AG04450 (cell line): ENCODE results near the gene LGI4. TPM values are rescaled to one million over a fixed set of nuclear protein-coding genes. Genes with fewer than 3 reads are reported as not detected.
"Not testable (repeated sequence)": the region's sequence is repeated elsewhere in the genome, so short reads cannot be mapped to it uniquely, and the experiment has no call there.

ENCODE experiments used
- CTCF ChIA-PET: fragments of 300-600, 350-600 bp; formaldehyde crosslinking; extraction: SDS; loops from one replicate; lab custom pipeline; 2022; ENCODE audit warnings: antibody characterized with exemption, inconsistent platforms; lab: Charles Lee
- POLR2A ChIA-PET: fragments of 350-600 bp; formaldehyde crosslinking; extraction: SDS; loops from one replicate; lab custom pipeline; 2021; ENCODE audit warnings: antibody characterized with exemption, inconsistent platforms; lab: Yijun Ruan, JAX
- DNase-seq: peaks from one replicate; pipeline ENCODE4 v3.0.0-alpha.2; 2011; ENCODE audit warnings: low read depth, low spot score
- H3K27ac ChIP-seq: one replicate; pipeline ENCODE4 v1.5.1; 2012; ENCODE audit warnings: low read depth, low read length, control low read depth
- H3K27me3 ChIP-seq: one replicate; pipeline ENCODE4 v1.6.0; 2012; ENCODE audit warnings: low read length; ENCODE audit not compliant: control insufficient read depth, insufficient read depth
- H3K4me3 ChIP-seq: 2 replicates; pipeline ENCODE4 v1.5.1; 2011; ENCODE audit warnings: mild to moderate bottlenecking, low read depth, low read length, control low read depth
- H3K9me3 ChIP-seq: 2 replicates; pipeline ENCODE4 v1.5.1; 2012; ENCODE audit warnings: low read length; ENCODE audit not compliant: control insufficient read depth, insufficient read depth
- polyA plus RNA-seq: library from polyadenylated mRNA; depleted of rRNA; stranded (reverse); fragments of >200 nt; gene quantifications from 2 replicates; pipeline ENCODE4 v1.2.3, GENCODE V29; 2011
- TF ChIP-seq, protein P1 (sequence below): IDR thresholded peaks from 2 replicates; pipeline ENCODE4 v1.5.1; 2011; ENCODE audit warnings: low read depth, low read length, control low read depth, inconsistent platforms

Gene LGI4
- polyA plus RNA-seq, 1 experiment = 0.07 TPM

DNA sequence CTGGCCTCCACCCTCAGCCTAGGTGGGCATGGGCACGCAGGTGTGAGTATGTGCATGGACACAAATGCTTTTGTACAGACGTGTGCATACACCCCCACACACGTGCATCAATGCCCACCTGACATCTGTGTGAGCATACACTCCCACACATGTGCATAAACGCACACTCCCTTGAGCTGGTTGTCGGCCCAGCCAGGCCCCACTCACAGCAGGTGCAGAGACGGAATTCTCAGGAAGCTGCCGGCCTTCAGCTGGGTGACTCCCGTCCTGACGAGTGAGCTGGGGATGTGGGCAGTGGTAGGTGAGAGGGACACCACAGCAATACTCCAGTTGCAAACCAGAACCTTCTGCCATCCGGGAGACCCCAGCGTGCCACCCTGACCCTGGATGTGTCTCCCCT is 1.0 kb downstream of the LGI4 start:
- Histone ChIP-seq H3K27ac (no peak overlapping the region), H3K9me3 (no peaks in the 10 kb centered on the region), H3K27me3 (peaks cover 17% of the 10 kb centered on the region), H3K4me3 (no peak overlapping the region)
- DNase-seq = no peak
- TF ChIP-seq, protein P1, sequence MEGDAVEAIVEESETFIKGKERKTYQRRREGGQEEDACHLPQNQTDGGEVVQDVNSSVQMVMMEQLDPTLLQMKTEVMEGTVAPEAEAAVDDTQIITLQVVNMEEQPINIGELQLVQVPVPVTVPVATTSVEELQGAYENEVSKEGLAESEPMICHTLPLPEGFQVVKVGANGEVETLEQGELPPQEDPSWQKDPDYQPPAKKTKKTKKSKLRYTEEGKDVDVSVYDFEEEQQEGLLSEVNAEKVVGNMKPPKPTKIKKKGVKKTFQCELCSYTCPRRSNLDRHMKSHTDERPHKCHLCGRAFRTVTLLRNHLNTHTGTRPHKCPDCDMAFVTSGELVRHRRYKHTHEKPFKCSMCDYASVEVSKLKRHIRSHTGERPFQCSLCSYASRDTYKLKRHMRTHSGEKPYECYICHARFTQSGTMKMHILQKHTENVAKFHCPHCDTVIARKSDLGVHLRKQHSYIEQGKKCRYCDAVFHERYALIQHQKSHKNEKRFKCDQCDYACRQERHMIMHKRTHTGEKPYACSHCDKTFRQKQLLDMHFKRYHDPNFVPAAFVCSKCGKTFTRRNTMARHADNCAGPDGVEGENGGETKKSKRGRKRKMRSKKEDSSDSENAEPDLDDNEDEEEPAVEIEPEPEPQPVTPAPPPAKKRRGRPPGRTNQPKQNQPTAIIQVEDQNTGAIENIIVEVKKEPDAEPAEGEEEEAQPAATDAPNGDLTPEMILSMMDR = no peak
- ChIA-PET POLR2A (no interaction called here), CTCF (interaction anchor here (3.1 kb wide), 1 partner anchor 90 kb away, joined by 31 read pairs; no protein-coding TSS in a partner anchor)

DNA sequence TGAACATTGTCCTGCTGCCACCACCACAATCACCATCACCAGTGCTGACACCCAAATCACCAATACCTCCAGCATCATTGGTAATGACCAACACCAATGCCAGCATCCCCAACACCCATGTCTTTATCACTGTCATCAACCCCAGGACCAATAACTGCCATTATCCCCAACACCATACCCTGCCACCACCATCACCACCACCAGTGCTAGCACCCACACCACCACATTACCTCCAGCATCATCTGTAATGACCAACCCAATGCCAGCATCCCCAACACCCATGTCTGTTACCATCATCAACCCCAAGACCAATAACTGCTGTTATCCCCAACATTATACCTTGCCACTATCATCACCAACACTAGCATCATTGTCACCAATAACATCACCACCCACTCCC is 2.6 kb downstream of the LGI4 start:
- CTCF ChIA-PET = no interaction called here
- H3K27ac ChIP-seq = no peak overlapping the region
- DNase-seq = no peak
- H3K9me3 ChIP-seq = no peaks in the 10 kb centered on the region
- TF ChIP-seq, protein P1 = no peak
- POLR2A ChIA-PET = interaction anchor here (0.7 kb wide), 1 partner anchor 22 kb away, joined by 4 read pairs; the partner anchor contains the start of gene FXYD5
- H3K4me3 ChIP-seq = no peak overlapping the region
- H3K27me3 ChIP-seq = peaks cover 27% of the 10 kb centered on the region

DNA sequence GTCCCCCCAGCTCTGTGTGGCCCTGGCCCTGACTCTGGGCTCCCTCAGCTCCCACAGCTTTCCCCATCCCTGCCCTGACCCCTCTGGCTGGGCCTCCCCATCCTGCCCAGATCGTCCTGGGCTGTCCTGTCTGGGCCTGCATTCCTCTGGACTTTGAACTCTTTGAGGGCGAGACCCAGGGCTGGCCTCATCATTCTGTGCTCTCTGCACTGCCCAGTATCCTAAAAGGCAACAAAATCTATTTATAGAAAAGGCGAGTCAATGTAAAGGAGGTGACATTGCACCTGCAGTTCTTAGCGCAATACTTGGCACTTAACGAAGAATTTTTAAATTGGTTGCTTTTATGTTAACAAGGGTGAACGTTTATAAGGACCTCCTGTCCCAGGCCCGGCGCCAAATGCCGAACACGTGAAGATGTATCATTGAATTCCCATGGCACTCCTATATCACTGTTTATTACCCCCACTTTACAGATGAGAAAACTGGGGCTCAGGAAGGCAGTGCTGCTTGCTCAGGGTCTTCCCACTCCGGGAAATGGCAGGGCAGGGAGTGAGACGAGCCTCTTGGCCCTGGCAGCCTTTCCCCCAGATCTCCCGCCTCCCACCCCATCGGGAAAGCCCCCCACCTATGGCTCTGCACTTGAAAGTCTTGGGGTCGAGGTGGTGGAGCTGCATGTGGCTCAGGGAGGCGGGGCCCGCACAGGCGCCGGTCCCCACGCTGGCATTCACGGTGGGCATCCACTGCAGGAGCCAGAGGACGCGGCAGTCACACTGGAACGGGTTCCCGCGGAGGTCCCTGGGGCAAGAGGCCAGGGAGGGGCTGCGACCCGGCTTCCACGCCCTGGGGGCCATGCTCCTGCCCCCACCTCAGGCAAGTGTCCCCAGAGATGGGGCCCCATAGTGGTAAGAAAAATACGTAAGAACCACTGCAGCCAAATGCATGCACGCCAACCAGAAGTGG is 3.8 kb downstream of the LGI4 start:
- Histone ChIP-seq H3K4me3 (no peak overlapping the region), H3K27me3 (peaks cover 30% of the 10 kb centered on the region), H3K9me3 (no peaks in the 10 kb centered on the region; the same call in 1 of the 2 replicates), H3K27ac (no peak overlapping the region)
- DNase-seq = no peak
- TF ChIP-seq, protein P1 = no peak
- POLR2A ChIA-PET = no interaction called here
- CTCF ChIA-PET = interaction anchor here (0.7 kb wide), 1 partner anchor 65 kb away, joined by 3 read pairs; no protein-coding TSS in a partner anchor

DNA sequence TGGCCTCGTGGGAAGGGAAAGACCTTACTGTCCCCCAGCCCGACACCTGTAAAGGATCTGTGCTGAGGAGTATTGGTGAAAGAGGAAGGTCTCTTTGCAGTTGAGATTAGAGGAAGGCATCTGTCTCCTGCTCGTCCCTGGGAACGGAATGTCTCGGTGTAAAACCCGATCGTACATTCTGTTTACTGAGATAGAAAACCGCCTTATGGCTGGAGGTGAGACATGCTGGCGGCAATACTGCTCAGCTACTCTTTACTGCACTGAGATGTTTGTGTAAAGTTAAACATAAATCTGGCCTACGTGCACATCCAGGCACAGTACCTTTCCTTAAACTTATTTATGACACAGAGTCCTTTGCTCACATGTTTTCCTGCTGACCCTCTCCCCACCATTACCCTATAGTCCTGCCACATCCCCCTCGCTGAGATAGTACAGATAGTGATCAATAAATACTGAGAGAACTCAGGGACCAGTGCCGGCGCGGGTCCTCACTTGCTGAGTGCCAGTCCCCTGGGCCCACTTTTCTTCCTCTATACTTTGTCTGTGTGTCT is 5.1 kb downstream of the LGI4 start:
- H3K9me3 ChIP-seq, H3K27ac ChIP-seq, POLR2A ChIA-PET, DNase-seq, H3K4me3 ChIP-seq: not testable (repeated sequence)
- H3K27me3 ChIP-seq = peaks cover 30% of the 10 kb centered on the region
- CTCF ChIA-PET = interaction anchor here (0.7 kb wide), 1 partner anchor 63 kb away, joined by 3 read pairs; no protein-coding TSS in a partner anchor

DNA sequence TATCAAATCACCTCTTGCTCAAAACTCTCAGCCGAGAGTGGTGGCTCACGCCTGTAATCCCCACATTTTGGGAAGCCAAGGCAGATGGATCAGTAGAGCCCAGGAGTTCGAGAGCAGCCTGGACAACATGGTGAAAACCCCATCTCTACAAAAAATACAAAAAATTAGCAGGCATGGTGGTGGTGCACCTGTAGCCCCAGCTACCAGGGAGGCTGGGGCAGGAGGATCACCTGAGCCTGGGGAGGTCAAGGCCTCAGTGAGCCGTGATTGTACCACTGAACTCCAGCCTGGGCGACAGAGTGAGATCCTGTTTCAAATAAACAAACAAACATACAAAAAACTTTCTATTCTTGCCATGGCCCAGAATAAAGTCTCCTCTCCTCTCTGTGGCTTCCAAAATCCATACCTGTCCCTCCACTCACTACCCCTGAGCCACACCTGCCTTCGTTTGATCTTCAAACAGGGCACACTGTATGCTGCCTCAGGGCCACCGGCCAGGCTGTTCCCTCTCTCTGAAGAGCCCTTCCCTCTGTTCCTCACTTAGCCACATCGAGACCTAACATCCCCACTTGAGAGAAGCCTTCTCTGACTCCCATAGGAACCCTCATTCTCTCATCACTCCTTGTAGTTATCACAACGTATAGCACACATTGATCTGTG is 6.3 kb downstream of the LGI4 start:
- POLR2A ChIA-PET = no interaction called here
- TF ChIP-seq, protein P1 = no peak
- CTCF ChIA-PET = interaction anchor here (1.3 kb wide), 1 partner anchor 61 kb away, joined by 3 read pairs; no protein-coding TSS in a partner anchor
- Histone ChIP-seq H3K4me3 (no peak overlapping the region), H3K27ac (no peak overlapping the region), H3K9me3 (no peaks in the 10 kb centered on the region; the same call in 1 of the 2 replicates), H3K27me3 (peaks cover 26% of the 10 kb centered on the region)
- DNase-seq = no peak
